Frontal cortex (tissue), 4 donors: ENCODE data around the gene CCL1. TPM values are rescaled to one million over a fixed set of nuclear protein-coding genes. Genes with fewer than 3 reads are reported as not detected.

ENCODE experiments used
- DNase-seq, 2 donors: peaks; one replicate each; pipeline ENCODE4 v3.0.0; 2012; ENCODE audit warnings: low spot score in 2 of 2
- FAIRE-seq: peaks from 2 replicates; lab custom pipeline; 2012; peaks lifted over from hg19 to GRCh38; lab: Jason Lieb, UNC
- total RNA-seq: library from RNA; depleted of rRNA; stranded (reverse); fragments of >200 nt; gene quantifications from one replicate; pipeline ENCODE4 v1.2.3, GENCODE V29; 2014
- donor health status: control.
- donor health status: control.
- donor health status: control.

CCL1 gene
- total RNA-seq, 1 donor from 2014 or later: not detected

DNA sequence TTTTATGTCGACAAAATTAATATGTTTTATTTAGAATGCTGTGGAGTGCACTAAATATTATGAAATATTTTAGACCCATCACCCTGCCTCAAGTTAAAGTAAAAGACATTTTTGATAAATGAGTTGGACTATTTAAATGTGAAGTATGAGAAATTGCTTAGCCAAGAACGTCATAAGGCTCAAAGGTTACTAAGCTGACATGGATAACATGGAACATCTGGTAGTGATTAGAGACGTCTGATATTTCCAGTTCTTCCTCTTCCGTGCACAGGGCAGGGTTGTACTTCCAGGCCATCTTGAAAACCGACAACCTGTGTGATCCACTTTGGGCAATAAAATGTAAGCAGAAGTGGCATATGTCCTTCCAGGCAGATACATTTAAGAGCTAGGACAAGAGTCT, 51.0 kb downstream of the CCL1 start:
- FAIRE-seq: no peak

DNA sequence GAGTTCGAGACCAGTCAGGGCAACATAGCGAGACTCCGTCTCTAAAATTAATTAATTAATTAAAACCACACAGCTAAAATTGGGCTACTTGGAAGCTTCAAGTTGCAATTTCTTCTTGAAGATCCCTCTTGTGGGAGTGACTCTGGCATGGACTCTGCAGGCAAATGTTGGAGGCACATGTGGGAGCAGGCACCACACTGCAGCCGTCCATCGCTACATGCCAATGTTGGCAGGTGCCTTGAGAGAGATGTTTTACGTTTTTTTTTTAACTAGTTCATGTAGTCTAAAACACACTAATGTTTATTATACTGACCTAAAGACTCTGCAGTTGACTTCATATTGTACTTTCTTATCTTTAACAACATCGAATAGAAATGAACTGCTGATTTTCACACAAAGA, 51.7 kb downstream of the CCL1 start:
- no peak for DNase-seq
- no peak for FAIRE-seq

More for the DNA sequence above, 51.0 kb downstream of the CCL1 start:
- DNase-seq: no peak

Other genes with a start within 250 kb of the CCL1 start
- 1.2 TPM for gene CCL2, start 107.9 kb downstream of the CCL1 start, total RNA-seq
- not detected for gene CCL7, start 93.0 kb downstream of the CCL1 start, total RNA-seq
- not detected for gene CCL11, start 77.5 kb downstream of the CCL1 start, total RNA-seq
- gene CCL8, start 43.8 kb downstream of the CCL1 start, total RNA-seq: not detected
- 1.2 TPM for gene CCL13, start 6.8 kb downstream of the CCL1 start, total RNA-seq
- 1.6 TPM for gene TMEM132E, start 216.3 kb upstream of the CCL1 start, total RNA-seq